HG03460 (cell line): ENCODE measurements around the gene LAYN.

Source experiments
- ATAC-seq: cut with Tn5 transposase; IDR thresholded peaks from one replicate; pipeline ENCODE4 v1.9.1; 2021; ENCODE audit not compliant: unreplicated experiment

LAYN gene

GRCh38 chr11:111540114-111540936, at the start of gene LAYN:
TSS of gene LAYN (plus strand) at chr11:111540720. CDS start at chr11:111540844, 124 bp downstream.
- ATAC-seq = no peak

GRCh38 chr11:111494040-111494439, 46.5 kb upstream of the LAYN start:
- ATAC-seq = no peak

- no peak for ATAC-seq
These were observed 41.0 kb upstream of the LAYN start for GRCh38 chr11:111499483-111499882.

- no peak for ATAC-seq
These were observed 40.0 kb upstream of the LAYN start for GRCh38 chr11:111500481-111500880.

GRCh38 chr11:111502611-111503010, 37.9 kb upstream of the LAYN start:
- ATAC-seq = no peak

- ATAC-seq = no peak
These were observed 30.2 kb upstream of the LAYN start for GRCh38 chr11:111510311-111510710.

GRCh38 chr11:111512296-111513239, 28.0 kb upstream of the LAYN start, which contains the start of gene BTG4:
TSS of gene BTG4 (minus strand) at chr11:111512386. CDS start at chr11:111498776, 13,610 bp downstream.
- no peak for ATAC-seq

- ATAC-seq = no peak
These were observed 27.3 kb upstream of the LAYN start for GRCh38 chr11:111513240-111513605.

GRCh38 chr11:111514216-111515031, 26.1 kb upstream of the LAYN start, which contains the start of gene HOATZ:
TSS of gene HOATZ (plus strand) at chr11:111514778. CDS start at chr11:111514785, 7 bp downstream.
- no peak for ATAC-seq

GRCh38 chr11:111515591-111515990, 24.9 kb upstream of the LAYN start:
- ATAC-seq = no peak

- no peak for ATAC-seq
These were observed 21.9 kb upstream of the LAYN start for GRCh38 chr11:111518668-111519067.

- no peak for ATAC-seq
These were observed 20.0 kb upstream of the LAYN start for GRCh38 chr11:111520560-111520959.

- no peak for ATAC-seq
These were observed 19.4 kb upstream of the LAYN start for GRCh38 chr11:111521135-111521534.

GRCh38 chr11:111522426-111522825, 18.1 kb upstream of the LAYN start:
- no peak for ATAC-seq

- ATAC-seq = no peak
These were observed 17.2 kb upstream of the LAYN start for GRCh38 chr11:111523343-111523742.

GRCh38 chr11:111524056-111524455, 16.5 kb upstream of the LAYN start:
- no peak for ATAC-seq

GRCh38 chr11:111525456-111525855, 15.1 kb upstream of the LAYN start:
- ATAC-seq = no peak

- no peak for ATAC-seq
These were observed 14.0 kb upstream of the LAYN start for GRCh38 chr11:111526501-111526900.

- no peak for ATAC-seq
These were observed 13.2 kb upstream of the LAYN start for GRCh38 chr11:111527279-111527678.

GRCh38 chr11:111528557-111528956, 12.0 kb upstream of the LAYN start:
- ATAC-seq = no peak

- ATAC-seq = no peak
These were observed 10.4 kb upstream of the LAYN start for GRCh38 chr11:111530091-111530490.
